MCF 10A (cell line): Measurements from ENCODE around the gene MXRA8. TPM values are rescaled to one million over a fixed set of nuclear protein-coding genes. Genes with fewer than 3 reads are reported as not detected.

Experiments used
- BruUV-seq: library from RNA; stranded (reverse); fragments of 400-500 nt; replicated peaks from 2 replicates; lab custom pipeline; 2021; lab: Mats Ljungman, UMichigan
- CTCF ChIA-PET: fragments of 300-600 bp; sonication (Branson Sonifier 250); formaldehyde crosslinking; extraction: SDS; loops from one replicate; lab custom pipeline; 2021; ENCODE audit warnings: antibody characterized with exemption, inconsistent platforms; lab: Yijun Ruan, JAX
- POLR2A ChIA-PET: fragments of 300-600, 350-650 bp; sonication (Branson Sonifier 250); formaldehyde crosslinking; extraction: SDS; loops from one replicate; lab custom pipeline; 2020; ENCODE audit warnings: antibody characterized with exemption, inconsistent platforms; lab: Yijun Ruan, JAX
- DNase-seq: peaks from one replicate; pipeline ENCODE4 v3.0.0-alpha.2; 2018; ENCODE audit not compliant: unreplicated experiment
- H3K27ac Mint-ChIP-seq: one replicate; pipeline ENCODE4 v1.8.0; 2022; ENCODE audit warnings: mild to moderate bottlenecking, low read depth, mixed read lengths; ENCODE audit not compliant: unreplicated experiment
- H3K27me3 Mint-ChIP-seq: one replicate; pipeline ENCODE4 v1.8.0; 2022; ENCODE audit warnings: mixed read lengths; ENCODE audit not compliant: insufficient read depth, unreplicated experiment
- H3K36me3 Mint-ChIP-seq: one replicate; pipeline ENCODE4 v1.8.0; 2022; ENCODE audit warnings: mild to moderate bottlenecking, moderate library complexity, mixed read lengths; ENCODE audit not compliant: insufficient read depth, unreplicated experiment
- H3K4me1 Mint-ChIP-seq: one replicate; pipeline ENCODE4 v1.8.0; 2022; ENCODE audit warnings: mixed read lengths; ENCODE audit not compliant: insufficient read depth, unreplicated experiment
- H3K4me3 Mint-ChIP-seq: one replicate; pipeline ENCODE4 v1.8.0; 2022; ENCODE audit warnings: mild to moderate bottlenecking, moderate library complexity, mixed read lengths; ENCODE audit not compliant: unreplicated experiment
- H3K9me3 Mint-ChIP-seq: one replicate; pipeline ENCODE4 v1.8.0; 2022; ENCODE audit warnings: mixed read lengths; ENCODE audit not compliant: unreplicated experiment
- intact Hi-C: fragments of 100-400 bp; cut with micrococcal nuclease; formaldehyde crosslinking; loops from 2 replicates; pipeline ENCODE4 v1.14.1; 2022
- total RNA-seq: library from RNA; stranded (reverse); gene quantifications from 2 replicates; pipeline ENCODE4 v1.2.3, GENCODE V29; 2022
- TF ChIP-seq, protein P1 (sequence below): fragments of 200-600 bp; IDR thresholded peaks from one replicate; pipeline ENCODE4 v1.8.0; 2022; ENCODE audit warnings: antibody characterized with exemption, mild to moderate bottlenecking; ENCODE audit not compliant: unreplicated experiment

The MXRA8 gene
- total RNA-seq, 1 experiment from 2014 or later: not detected

DNA sequence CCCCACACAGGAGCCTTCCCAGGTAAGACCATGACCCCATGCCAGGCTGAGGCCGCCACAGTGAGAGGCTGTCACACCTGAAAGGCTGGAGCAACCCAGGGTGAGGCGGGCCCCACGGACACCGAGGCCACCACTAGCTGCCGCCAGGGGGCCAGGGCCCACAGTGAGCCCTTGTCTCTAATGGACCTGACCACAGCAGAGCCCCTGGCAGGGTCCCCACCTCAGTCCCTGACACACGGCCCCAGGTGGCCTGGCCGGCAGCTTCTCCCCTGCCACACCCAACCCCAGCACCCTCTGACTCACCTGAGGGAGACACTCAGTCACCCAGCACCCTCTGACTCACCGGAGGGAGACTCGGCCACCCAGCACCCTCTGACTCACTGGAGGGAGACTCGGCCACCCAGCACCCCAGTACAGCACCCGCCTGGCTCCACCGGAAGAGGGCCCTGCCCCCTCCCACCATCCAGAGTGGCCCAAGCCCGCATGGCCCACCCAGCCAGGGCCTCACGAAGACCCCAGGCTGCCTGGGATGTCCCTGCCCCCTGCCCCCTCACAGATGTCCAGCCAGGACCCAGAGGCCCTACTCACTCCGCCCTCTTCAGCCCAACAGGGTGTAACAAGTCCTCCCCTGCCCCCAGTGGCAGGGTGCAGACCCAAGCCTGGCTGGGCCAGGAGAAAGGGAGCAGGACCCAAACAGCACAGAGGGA lies 13.5 kb downstream of the MXRA8 start:
- H3K4me3 Mint-ChIP-seq: peak overlapping the region; percentile 63

DNA sequence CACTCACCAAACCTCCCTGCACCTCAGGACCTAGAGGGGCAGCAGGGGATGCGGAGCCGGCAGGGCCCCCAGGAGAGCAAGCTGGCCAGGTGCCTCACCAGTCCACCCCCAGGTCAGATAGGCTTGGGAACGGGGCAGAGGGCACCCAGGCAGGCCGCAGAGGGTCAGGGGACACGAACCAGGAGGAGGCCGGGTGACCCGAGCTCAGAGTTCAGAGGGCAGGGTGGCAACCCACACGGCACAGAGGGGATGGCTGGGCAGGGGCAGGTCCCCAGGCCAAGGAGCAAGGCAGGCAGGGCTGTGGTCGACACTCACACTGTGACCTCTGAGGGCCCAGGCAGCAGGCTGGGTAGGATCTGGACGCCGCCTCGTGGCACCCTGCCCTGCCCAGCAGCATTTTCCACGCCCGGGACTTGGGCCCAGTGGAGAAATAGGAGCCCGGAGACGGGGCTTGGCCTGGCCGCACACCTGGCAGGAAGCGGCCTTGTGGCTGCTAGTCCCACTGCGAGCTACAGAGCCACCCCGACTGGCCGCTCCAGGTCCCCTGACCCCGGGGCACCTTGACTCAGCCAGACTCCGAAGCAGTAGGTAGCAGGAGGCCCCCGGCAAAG lies 14.4 kb downstream of the MXRA8 start:
- no TSS peak for BruUV-seq
- DNase-seq: no peak

More for the DNA sequence above, 13.5 kb downstream of the MXRA8 start:
- intact Hi-C loops: no loop called here
- no TSS peak for BruUV-seq
- ChIA-PET POLR2A (interaction anchor here (0.7 to 5.7 kb wide), 10 partner anchors 13 to 386 kb away, joined by 3 to 47 read pairs (median 4); partner anchors contain the start of genes AURKAIP1, CCNL2 and TAS1R3), CTCF (interaction anchor here (0.6 to 1.4 kb wide), 9 partner anchors 10 to 439 kb away, joined by 3 to 8 read pairs (median 5); partner anchors contain the start of gene MXRA8)
- no peaks in the 10 kb centered on the region for H3K27me3 Mint-ChIP-seq
- H3K9me3 Mint-ChIP-seq: no peaks in the 10 kb centered on the region
- peak overlapping the region; percentile 69 for H3K27ac Mint-ChIP-seq
- peak; percentile 97 for DNase-seq
- TF ChIP-seq, protein P1, sequence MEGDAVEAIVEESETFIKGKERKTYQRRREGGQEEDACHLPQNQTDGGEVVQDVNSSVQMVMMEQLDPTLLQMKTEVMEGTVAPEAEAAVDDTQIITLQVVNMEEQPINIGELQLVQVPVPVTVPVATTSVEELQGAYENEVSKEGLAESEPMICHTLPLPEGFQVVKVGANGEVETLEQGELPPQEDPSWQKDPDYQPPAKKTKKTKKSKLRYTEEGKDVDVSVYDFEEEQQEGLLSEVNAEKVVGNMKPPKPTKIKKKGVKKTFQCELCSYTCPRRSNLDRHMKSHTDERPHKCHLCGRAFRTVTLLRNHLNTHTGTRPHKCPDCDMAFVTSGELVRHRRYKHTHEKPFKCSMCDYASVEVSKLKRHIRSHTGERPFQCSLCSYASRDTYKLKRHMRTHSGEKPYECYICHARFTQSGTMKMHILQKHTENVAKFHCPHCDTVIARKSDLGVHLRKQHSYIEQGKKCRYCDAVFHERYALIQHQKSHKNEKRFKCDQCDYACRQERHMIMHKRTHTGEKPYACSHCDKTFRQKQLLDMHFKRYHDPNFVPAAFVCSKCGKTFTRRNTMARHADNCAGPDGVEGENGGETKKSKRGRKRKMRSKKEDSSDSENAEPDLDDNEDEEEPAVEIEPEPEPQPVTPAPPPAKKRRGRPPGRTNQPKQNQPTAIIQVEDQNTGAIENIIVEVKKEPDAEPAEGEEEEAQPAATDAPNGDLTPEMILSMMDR: peak; percentile 39
- peaks cover 34% of the 10 kb centered on the region for H3K36me3 Mint-ChIP-seq
- H3K4me1 Mint-ChIP-seq: peaks cover 13% of the 10 kb centered on the region

DNA sequence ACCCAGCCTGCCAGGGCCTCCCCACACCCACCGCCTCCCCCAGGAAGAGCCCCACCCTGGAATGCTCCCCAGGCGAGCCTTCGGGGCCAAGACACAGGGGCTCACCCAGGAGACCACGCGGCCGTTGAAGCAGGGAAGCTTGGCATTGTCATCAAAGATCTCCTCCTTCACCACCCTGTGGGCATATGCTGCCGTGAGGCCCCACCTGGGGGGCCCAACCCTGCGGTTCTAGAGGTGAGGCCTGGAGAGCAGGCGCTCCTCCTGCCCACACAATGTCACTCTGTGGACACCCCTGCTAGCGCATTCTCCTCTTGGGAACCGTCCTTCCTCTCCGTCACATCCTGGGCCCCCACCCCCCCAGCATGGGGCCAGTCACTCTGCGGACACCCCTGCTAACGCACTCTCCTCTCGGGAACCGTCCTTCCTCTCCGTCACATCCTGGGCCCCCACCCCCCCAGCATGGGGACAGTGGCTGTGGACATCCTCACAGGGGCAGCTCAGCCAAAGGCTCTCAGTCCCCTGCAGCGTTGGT lies 15.7 kb downstream of the MXRA8 start:
- no peak for DNase-seq
- ChIA-PET CTCF (no interaction called here), POLR2A (interaction anchor here (2.9 kb wide), 1 partner anchor 10 kb away, joined by 19 read pairs; the partner anchor contains the start of gene TAS1R3)
- BruUV-seq: no TSS peak
- Mint-ChIP-seq H3K36me3 (peaks cover 47% of the 10 kb centered on the region), H3K4me3 (no peak overlapping the region), H3K4me1 (peaks cover 11% of the 10 kb centered on the region), H3K9me3 (no peaks in the 10 kb centered on the region), H3K27me3 (no peaks in the 10 kb centered on the region), H3K27ac (no peak overlapping the region)
- TF ChIP-seq, protein P1: no peak
- intact Hi-C loops: no loop called here

More for the DNA sequence above, 14.4 kb downstream of the MXRA8 start:
- TF ChIP-seq, protein P1: no peak
- intact Hi-C loops: no loop called here
- POLR2A ChIA-PET: interaction anchor here (0.6 to 5.7 kb wide), 7 partner anchors 12 to 436 kb away, joined by 3 to 47 read pairs (median 4); partner anchors contain the start of genes AURKAIP1, CCNL2 and TAS1R3
- Mint-ChIP-seq H3K27me3 (no peaks in the 10 kb centered on the region), H3K36me3 (peaks cover 38% of the 10 kb centered on the region), H3K9me3 (no peaks in the 10 kb centered on the region), H3K4me1 (peaks cover 13% of the 10 kb centered on the region), H3K27ac (peak overlapping the region; percentile 69), H3K4me3 (peak overlapping the region; percentile 63)
- CTCF ChIA-PET: interaction anchor here (0.6 to 1.2 kb wide), 7 partner anchors 9 to 360 kb away, joined by 3 to 8 read pairs (median 4); partner anchors contain the start of gene MXRA8
